Stimulated activated CD4-positive, alpha-beta T cell treated with anti-CD3 and anti-CD28 coated beads, Interleukin-4, amount 100 ng/mL, for 24 hours (primary cell): ENCODE measurements around the gene SUGT1.
"Not testable (repeated sequence)": the region's sequence is repeated elsewhere in the genome, so short reads cannot be mapped to it uniquely, and the experiment has no call there.

Experiments
- DNase-seq: peaks from one replicate; pipeline ENCODE4 v3.0.0-alpha.2; 2020

The SUGT1 gene

DNA sequence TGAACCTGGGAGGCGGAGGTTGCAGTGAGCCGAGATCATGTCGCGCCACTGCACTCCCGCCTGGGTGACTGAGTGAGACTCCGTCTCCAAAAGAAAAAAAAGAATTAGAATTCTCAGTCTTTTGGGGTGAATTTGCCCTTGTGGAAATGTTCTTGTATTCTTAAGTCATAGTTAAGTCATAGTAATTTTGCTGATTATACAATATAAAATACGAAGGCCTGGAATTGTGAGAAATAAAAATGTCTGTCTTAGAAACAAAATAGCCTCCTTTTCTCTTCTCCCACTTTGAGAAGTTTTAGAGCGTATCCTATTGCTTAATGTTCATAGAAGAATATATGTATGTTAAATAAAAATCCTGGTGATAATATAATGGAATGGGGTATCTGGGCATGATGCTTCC, 18.1 kb downstream of the SUGT1 start:
- DNase-seq: no peak

DNA sequence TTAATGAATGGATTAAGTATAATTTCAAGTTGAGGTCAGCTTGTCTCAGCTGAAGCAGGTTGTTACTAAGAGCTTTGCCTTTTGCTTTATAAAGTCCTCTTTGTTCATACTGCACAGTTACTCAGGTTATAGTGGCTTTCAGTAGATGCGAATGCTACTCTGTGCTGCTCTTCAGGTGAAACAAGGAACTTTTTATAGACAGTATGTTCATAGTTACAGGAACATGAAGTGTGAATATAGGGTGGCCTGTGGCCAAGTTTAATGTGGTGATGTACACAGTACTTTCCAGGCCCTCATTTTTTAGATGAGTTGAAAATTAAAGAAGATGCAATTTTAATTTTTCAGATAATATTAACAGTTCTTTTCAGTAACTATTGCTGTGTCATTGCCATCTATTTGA, 20.8 kb downstream of the SUGT1 start:
- DNase-seq: no peak

DNA sequence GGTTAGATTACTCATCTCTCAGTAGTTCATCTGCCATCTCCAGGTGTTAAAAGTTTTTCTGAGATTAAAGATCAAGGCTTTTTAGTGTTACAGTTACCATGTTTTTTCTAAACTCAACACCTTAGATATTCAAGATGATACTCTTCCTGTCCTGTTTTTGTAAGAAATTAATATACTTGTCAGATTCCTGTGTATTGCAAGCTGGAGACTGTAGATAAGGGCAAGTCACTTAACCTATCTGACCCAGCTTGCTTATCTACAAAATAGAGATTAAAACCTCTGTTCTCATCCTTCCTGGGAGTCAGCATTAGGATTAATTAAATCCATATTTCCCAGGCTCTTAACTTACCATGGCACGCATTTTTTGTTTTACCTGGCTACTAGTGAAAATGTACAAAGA, 25.2 kb downstream of the SUGT1 start:
- DNase-seq: no peak

DNA sequence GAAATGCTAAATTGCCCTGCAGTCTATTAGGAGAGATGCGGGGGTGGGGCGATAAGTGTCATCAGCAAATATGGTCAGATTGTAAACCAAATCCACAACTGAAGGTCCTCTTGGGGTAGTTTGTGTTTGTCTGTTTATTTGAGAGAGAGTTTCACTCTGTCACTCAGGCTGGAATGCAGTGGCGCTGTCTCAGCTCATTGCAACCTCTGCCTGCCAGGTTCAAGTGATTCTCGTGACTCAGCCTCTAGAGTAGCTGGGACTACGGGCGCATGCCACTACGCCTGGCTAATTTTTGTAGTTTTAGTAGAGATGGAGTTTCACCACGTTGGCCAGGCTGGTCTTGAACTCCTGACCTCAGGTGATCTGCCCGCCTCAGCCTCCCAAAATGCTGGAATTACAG, 33.2 kb downstream of the SUGT1 start:
- not testable (repeated sequence) for DNase-seq

DNA sequence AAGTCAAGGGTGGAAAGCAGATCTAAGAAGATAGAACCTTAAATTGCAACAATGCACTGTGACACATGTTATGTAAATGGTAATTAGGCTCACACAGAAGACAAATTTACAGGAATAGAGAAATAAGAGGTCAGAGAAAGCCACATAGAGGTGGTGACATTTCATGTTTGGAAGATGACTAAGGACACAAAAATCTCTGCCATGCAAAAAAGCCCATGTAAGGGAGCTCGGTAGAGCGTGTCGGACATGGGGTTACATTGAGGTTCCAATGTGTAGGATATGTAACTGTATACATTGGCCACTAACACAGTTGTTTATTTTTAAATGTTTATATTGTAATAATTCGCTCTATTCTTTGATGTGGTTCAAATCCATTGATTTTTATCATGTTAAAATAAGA, 33.7 kb downstream of the SUGT1 start:
- DNase-seq: no peak

DNA sequence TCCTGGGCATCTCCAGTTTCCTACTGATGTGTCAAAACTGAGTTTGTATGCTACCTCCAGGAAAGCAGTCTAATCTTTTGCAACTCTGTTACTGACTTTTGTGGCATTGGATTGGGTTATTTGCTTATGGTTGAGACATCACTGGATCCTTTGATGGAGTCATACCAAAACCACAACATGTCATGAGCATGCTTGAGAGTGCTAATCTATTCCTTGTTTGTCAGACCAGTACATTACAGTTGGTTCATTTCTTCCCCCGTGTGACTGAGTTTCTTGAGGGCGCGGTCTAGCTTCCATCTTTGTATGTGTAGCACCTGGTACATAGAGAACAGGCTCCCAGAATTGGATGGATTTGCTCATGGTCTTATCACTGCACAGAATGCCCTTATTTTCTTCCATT, 43.2 kb downstream of the SUGT1 start:
- peak; percentile 19 for DNase-seq

DNA sequence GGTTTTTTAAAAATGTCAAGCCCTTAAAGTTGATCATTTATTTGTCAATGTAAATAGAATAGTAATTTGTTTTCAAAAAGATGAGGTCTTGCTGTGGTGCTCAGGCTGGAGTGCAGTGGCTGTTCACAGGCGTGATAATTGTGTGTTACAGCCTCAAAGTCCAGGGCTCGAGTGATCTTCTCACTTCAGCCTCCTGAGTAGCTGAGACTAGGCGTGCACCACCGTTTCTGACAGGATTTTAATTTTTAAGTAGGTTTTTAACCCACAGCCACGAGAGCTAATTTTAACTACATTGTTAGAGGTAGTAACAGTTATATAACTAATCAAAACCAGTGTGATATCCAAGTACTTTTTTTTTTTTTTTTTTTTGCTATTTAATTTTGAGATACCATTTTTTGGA, 43.9 kb downstream of the SUGT1 start:
- no peak for DNase-seq

DNA sequence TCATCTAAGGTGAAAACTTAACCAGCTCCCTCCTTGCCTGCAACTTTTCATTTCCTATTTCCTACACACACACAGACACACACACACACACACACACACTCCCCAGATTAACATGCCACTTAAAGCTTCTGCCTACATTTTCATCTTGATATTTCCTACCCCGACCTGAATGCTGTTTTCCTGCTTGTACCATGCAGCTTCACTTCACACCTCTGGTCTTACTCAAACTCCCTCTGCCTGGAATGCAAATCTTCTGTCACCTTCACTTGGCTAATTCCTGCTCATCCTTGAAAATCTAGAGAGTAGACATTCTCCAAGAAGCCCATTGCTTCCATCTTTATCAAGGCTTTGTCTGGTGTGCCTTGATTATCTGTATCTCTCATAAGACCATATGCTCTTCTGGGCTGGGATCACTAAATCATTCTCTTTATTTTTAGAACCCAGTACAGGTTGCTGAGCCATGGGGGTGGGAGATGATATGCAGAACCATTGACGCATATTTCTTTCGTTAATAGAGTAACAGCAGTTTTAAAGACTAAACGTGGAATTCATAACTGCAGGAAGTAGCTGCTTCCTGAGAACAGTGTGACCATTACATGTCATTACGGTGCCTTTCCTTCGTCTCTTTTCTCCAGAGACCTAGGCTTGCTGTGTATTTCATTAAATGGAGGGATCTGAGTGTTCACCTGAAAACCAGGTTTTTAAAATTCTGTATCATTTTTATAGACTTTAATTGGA, 49.3 kb downstream of the SUGT1 start:
- DNase-seq: no peak

DNA sequence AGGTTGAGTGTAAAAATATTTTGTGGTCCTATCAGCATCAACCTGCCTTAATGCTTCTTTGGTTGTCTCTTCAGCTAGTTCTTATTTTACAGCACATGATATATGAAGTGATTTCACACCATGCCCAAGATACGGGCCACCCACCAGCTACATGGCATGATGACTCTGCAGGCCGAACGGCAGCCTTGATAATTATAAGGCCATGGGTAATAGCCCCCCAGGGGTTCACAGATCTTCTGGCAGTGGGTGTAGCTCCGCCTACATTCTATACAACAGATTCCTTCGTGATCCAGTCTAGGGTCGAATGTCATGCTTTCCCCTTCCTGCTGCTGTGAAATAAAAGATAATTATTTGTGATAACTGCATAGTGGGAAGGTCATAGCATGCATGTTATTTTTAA, 50.8 kb downstream of the SUGT1 start:
- DNase-seq: no peak

DNA sequence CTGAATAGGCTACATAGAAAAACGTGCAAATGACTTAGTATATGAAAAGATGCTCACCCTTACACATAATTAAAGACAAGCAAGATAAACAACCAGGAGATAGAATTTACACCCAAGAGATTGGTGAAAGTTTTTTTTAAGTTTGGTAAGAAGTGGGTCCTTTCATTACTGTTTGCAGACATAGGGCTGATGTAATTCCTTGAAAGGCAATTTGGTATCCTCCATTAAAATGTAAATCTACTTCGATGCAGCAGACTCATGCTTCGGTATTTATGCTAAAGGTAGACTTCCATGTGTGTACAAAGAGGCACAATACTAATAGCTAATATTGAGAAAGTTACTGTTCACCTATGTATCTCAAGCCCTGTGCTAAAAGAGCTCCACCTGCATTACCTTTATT, 53.4 kb downstream of the SUGT1 start:
- DNase-seq: no peak

DNA sequence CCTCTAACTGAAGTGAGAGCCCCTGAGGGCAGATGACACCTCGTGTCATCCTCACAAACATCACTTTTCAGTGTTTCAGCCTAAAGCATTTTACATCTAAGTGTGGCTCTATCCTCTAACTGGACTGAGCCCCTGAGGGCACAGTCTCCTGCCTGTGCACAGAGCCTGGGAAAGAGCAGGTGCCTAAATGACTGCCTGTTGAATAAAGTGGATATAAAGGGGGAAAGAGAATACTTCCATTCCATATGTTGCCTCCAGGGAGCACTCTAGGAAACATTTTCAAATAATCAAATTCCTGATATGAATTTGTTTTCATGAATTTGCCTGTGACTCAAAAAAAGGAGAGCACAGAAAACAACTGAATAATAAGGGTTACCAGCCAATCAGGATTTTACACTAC, 54.7 kb downstream of the SUGT1 start:
- DNase-seq: no peak

DNA sequence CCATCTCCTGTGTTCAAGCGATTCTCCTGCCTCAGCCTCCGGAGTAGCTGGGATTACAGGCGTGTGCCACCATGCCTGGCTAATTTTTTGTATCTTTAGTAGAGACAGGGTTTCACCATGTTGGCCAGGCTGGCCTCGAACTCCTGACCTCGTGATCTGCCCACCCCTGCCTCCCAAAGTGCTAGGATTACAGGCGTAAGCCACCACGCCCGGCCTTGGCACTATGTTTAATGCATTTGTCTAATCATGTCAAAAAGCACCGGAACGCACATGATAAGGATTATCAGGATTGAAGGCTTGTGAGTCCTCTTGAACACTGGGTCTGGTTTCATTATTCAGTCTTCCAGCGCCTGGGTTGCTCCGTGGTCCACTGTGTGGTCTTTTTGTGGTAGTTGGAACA, 55.6 kb downstream of the SUGT1 start:
- DNase-seq: not testable (repeated sequence)

DNA sequence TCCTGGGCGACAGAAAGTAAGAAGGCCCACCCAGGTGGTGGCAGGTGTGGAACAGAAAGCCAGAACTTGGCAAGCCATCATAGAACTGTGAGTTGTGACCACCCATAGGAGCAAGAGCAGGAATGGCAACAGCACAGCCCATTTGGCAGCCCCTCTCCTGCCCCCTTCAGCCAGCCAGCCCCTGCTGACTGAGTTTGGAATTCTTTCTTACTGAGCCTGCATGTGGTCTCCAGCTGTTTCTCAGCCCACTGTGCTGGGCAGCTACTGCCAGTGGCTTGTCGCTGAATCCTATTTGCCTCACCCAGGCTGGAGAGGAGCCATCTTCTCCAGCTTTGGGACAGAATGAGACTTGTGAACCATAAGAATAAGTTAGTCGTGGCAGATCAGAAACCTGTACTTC, 58.6 kb downstream of the SUGT1 start:
- no peak for DNase-seq

DNA sequence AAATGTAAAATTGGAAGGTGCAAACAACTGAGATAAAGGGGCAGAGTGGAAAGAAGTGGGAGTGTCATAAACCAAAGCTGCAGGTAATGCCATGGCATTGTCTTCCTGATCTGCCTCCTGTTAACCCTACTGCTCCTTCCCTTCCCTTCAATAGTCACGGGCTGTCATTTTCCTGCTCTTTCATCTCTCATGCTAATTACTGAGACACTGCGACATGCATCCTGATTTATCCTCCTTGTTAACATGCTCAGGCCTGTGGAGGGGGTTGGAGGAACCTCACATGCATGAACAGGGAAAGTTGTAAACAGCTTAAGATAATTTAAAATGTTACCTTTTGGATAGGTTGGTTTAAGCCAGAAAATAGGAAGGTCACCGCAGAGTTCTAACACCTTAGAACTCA, 59.7 kb downstream of the SUGT1 start:
- DNase-seq: no peak

DNA sequence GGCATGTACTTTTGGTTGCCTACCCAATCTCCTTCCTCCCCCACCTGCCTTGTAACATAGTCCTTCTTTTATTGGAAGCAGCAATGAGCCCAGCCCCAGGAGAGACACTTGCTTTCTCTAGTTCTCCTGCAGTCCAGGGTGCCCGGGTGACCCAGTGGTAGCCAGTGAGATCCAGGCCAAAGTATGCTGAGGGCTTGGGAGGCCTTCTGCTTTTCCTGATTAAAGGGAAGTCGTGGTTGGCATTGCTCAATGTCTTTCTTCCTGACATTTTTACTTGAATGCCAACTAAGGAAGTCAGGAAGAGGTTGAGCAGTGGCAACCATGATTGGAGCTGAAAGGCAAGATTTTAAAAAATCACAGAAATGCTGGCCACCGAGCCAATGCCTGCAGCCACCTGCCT, 61.3 kb downstream of the SUGT1 start:
- DNase-seq: no peak

DNA sequence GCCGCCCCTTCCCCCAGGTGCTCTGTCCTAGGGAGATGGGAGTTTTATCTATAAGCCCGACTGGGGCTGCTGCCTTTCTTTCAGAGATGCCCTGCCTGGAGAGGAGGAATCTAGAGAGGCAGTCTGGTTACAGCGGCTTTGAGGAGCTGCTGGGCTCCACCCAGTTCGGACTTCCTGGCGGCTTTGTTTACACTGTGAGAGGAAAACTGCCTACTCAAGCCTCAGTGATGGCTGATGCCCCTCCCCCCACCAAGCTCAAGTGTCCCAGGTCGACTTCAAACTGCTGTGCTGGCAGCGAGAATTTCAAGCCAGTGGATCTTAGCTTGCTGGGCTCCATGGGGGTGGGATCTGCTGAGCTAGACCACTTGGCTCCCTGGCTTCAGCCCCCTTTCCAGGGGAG, 68.3 kb downstream of the SUGT1 start:
- not testable (repeated sequence) for DNase-seq

DNA sequence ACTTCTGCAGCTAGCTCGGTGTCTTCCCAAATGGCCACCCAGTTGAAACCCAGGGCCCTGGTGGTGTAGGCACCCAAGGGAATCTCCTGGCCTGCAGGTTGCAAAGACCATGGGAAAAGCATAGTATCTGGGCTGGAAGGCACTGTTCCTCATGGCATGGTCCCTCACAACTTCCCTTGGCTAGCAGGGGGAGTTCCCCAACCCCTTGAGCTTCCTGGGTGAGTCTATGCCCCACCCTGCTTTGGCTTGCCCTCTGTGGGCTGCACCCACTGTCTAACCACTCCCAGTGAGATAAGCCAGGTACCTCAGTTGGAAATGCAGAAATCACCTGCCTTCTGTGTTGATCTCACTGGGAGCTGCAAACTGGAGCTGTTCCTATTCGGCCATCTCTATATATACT, 68.7 kb downstream of the SUGT1 start:
- DNase-seq: not testable (repeated sequence)

DNA sequence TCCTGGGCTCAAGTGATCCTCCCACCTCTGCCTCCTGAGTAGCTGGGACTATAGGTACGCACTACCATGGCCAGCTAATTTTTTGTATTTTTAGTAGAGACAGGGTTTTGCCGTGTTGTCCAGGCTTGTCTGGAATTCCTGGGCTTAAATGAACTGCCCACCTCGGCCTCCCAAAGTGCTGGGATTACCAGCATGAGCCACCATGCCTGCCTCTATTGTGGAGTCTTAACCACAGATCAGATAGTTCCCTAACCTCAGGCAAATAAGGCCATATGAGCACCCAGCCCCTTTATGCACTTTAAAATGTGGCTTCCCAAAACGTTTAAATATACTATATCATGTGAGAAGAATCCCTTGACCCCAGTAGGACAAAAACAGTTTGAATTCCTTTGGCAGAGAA, 70.5 kb downstream of the SUGT1 start:
- DNase-seq: no peak

DNA sequence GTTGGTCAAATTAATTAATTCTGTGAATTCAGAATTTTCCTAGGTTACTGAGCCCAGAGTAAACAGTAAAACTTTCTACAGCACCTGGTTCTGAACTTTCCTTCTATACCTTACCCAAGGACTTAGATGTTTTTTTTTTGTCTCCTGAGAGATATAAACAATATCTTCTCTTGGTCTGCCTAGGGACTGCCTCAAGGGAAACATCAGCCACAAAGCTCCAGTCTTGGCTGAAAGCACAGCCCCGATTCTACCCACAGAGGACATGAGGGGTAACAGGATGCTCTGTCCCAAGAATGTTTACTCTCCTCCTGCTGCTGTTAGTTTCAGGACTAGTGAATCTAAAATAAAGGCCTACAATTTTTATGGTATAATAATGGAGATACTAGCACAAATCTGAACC, 72.7 kb downstream of the SUGT1 start:
- no peak for DNase-seq

DNA sequence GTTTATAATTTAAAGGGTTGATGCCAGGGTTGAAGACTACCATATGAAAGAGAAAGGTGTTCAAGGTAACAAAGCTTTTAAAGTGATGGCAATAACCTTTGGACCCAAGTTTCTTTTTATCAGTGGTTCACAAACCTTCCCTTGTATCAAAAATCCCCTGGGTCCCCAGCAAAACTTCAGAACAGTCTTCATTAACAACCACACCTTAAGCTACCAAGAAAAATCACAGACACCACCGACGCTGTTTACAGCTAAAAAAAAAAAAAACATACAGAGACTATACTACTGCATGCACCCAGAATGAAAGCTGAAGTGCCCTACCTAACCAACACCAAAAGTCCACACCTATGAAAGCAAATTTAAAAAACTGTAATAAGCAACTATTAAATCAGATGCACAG, 73.6 kb downstream of the SUGT1 start:
- DNase-seq: no peak

DNA sequence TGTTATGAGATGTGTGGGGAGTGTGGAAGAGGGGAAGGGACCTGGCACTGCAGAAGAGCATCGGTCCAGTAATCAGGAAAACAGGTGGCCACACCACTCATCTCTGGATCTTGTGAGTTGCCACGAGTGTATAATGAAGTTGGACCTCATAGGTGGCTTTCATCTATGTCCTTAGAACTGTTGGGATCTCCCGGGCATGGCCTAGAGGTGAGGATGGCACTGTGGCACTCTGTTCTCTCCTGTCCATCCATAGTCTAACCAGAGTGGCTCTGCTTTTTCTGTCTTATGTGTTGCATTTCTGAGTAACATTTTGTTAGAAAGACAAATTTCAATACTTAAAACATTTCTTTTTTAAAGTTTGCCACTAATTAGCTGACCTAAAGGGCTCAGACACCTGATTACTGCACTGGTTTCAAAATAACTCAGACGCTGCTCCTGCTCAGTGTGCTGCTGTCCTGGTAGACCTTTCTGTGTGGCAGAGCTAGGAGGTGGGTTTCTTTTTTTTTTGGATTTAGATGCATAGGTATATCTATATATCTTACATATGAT, 81.5 kb downstream of the SUGT1 start:
- DNase-seq: no peak

DNA sequence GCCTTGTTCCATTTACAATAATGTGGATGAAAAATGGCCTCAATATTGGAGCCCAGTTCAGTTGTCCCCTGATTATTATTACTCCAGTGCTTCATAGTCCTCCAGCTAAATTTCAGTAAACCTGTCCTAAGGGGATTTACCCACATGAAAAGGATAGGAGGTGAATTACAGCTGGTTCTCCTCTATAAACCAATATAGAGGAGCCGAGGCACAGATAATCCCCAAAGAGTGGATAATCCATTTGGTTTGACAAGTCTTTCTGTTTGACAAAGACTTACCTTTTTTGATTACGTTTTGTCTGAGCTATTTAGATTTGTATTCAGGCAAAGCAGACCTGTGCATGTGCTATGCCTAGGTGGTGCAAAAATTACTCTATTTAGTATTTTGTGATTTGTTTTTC, 84.3 kb downstream of the SUGT1 start:
- no peak for DNase-seq

DNA sequence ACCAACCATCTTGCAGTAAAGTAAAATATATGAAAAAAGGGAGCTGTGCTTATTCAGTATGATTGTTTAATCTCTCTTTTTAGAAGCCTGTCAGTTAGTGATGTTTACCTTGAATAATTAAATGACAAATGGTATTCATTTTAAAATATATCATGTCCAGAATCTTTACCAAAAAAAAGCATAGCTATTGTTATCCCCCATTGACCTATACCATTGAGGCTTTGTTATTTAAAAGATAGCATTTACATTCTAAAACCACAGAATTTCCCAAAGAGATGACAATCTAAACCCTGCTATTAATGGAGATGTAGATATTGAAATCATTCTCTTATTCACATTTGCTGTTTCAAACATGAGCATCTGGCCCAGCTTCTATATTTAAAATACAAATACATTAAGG, 84.8 kb downstream of the SUGT1 start:
- no peak for DNase-seq

DNA sequence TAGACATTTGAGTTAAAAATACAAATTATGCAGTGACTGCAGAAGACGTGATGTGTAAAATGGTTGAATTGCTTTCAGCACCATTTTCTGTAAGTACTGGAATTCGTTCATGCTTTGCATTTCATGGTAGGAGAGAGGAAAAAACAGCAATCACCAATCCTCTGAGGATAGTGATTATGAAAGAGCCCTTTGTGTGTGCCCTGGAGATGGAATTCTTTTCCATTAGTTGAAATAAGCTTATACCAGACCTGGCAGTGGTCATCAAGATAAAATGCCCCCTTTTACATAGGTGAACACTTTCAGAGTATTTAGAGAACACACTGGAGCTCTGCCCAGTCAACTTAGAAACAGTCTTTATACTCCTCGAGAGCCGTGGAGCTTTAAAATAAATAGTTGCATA, 85.3 kb downstream of the SUGT1 start:
- no peak for DNase-seq

DNA sequence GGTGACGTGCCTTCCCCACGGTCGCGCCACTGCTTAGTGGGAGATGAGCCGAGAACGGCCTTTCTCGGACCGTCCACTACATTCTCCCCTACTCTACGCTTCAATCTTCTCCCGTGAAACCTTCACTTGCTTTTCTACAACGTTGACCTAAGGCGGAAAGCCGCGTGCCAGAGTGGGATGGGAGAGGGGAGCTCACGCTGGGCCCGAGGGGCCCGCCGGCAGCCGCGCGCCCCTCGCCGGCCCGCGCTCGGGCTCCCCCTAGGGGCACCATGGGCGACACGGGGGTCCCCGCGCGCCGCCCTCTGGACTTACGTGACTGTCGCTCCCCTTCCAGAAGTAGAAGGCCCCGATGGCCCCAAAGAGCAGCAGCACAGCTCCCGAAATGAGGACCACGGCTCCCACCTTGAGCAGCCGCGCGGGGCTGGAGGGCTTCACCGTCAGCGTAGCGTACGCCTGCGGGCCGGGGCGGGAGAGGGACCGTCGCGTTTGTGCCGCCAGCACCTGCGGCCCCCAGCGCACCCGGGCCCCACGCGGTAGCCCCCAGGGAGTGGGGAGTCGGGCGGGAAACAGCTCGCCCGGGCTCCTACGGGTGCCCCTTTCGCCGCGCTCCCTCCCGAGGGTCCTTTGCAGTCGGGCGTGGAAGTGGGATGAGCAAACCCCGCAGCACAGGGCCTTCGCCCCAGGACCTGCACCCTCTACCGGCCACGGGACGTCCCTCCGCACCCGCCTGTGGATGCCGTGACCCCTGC, 86.3 kb downstream of the SUGT1 start:
- no peak for DNase-seq
